Skeletal muscle tissue (tissue), 4 donors: ENCODE measurements around the gene TMED8. TPM values are rescaled to one million over a fixed set of nuclear protein-coding genes. Genes with fewer than 3 reads are reported as not detected.
"Not testable (repeated sequence)": the region's sequence is repeated elsewhere in the genome, so short reads cannot be mapped to it uniquely, and the experiment has no call there.

Experiments
- H3K27ac ChIP-seq: one replicate; pipeline ENCODE4 v1.7.0; 2013; ENCODE audit warnings: mild to moderate bottlenecking, low read depth, low read length, inconsistent platforms
- H3K27me3 ChIP-seq, 3 donors: one replicate each; pipeline ENCODE4 v1.7.0; 2013; ENCODE audit warnings: low read length in 3 of 3; ENCODE audit not compliant: control insufficient read depth in 3 of 3, insufficient read depth in 3 of 3
- H3K36me3 ChIP-seq, 3 donors: one replicate each; pipeline ENCODE4 v1.7.0; 2013; ENCODE audit warnings: low read length in 3 of 3; ENCODE audit not compliant: control insufficient read depth in 3 of 3, insufficient read depth in 3 of 3
- H3K4me1 ChIP-seq, 3 donors: one replicate each; pipeline ENCODE4 v1.7.0; 2013; ENCODE audit warnings: low read length in 3 of 3, mild to moderate bottlenecking in 3 of 3; ENCODE audit not compliant: control insufficient read depth in 3 of 3, insufficient read depth in 3 of 3
- H3K4me3 ChIP-seq, 3 donors: one replicate each; pipeline ENCODE4 v1.7.0; 2013; ENCODE audit warnings: low read length in 3 of 3
- H3K9ac ChIP-seq, 3 donors: one replicate each; pipeline ENCODE4 v1.7.0; 2013; ENCODE audit warnings: low read length in 3 of 3, mild to moderate bottlenecking in 3 of 3, moderate library complexity in 2 of 3, low read depth in 1 of 3
- H3K9me3 ChIP-seq, 3 donors: one replicate each; pipeline ENCODE4 v1.7.0; 2013; ENCODE audit warnings: low read length in 3 of 3; ENCODE audit not compliant: control insufficient read depth in 3 of 3
- total RNA-seq: library from RNA; depleted of rRNA; stranded (reverse); fragments of >200 nt; gene quantifications from one replicate; pipeline ENCODE4 v1.2.3, GENCODE V29; 2014
- donor health status: Osteomylitis.

Gene TMED8
- total RNA-seq, 1 donor from 2014 or later = 3.7 TPM

DNA sequence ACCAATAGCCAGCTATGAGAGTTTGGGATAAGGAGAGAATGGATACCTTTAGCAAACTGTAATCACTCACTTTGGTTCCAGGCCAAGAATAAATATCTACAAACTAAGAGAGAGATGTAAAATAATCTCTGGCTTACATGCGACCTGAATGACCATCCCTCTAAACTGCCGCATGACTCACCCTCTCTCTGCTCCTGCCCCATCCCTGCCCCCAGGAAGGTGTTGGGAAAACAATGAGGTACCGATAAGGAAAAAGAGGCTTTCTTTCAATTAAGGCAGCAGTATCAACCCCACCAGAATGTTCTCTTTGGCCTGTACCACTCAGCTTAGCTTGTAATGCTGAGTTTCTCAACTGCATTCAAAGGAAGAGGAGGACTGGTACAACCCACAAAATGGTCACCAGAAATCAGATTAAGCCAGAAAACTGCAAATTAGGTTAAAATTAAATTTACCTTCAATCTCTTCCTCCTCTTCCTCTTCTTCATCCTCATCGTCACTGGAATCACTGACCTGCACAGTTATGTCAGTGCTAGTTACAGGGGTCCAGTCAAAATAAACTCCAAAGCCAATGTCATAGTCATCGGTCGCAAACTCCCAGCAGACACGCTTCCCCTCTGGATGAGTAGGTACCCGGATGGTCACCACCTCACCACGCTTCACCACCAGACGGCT is 34.0 kb downstream of the TMED8 start:
- peaks cover 3 to 11% (median 3%) of the 10 kb centered on the region in 3 donors for H3K4me1 ChIP-seq
- H3K9ac ChIP-seq = no peak overlapping the region
- peaks cover 0 to 19% (median 15%) of the 10 kb centered on the region in 3 donors for H3K36me3 ChIP-seq
- no peak overlapping the region for H3K4me3 ChIP-seq
- no peaks in the 10 kb centered on the region for H3K27me3 ChIP-seq
- no peaks in the 10 kb centered on the region for H3K9me3 ChIP-seq
- H3K27ac ChIP-seq = no peak overlapping the region

- Histone ChIP-seq H3K27me3 (no peaks in the 10 kb centered on the region), H3K36me3 (peaks cover 0 to 19% (median 15%) of the 10 kb centered on the region in 3 donors), H3K9me3 (no peaks in the 10 kb centered on the region), H3K9ac (no peak overlapping the region), H3K4me3 (no peak overlapping the region), H3K4me1 (peaks cover 3 to 11% (median 3%) of the 10 kb centered on the region in 3 donors), H3K27ac (no peak overlapping the region)
Measured at GRCh38 chr14:77340389-77340788, 36.5 kb downstream of the TMED8 start.

DNA sequence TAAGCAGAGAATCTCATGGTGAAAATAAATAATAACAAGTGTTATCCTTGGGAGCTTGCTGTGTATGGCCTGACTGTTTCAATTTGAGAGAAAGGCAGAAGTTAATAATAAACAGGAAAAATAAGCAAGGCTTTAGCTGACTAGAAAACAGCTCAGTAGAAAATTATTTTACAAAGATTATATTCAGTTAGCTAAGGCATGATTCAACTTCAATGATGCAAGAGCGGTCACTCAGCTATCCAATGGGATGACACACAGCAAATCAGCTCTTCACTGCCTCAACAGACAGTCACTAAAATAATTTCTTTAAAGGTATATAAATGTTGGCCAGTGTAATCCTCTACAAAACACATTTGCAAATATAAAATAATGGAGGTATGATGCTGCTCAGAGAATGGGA is 37.5 kb downstream of the TMED8 start:
- Histone ChIP-seq H3K9ac (no peak overlapping the region), H3K9me3 (no peaks in the 10 kb centered on the region), H3K27me3 (no peaks in the 10 kb centered on the region), H3K4me1 (peaks cover 3 to 11% (median 3%) of the 10 kb centered on the region in 3 donors), H3K4me3 (no peak overlapping the region), H3K36me3 (peaks cover 0 to 19% (median 15%) of the 10 kb centered on the region in 3 donors), H3K27ac (no peak overlapping the region)

DNA sequence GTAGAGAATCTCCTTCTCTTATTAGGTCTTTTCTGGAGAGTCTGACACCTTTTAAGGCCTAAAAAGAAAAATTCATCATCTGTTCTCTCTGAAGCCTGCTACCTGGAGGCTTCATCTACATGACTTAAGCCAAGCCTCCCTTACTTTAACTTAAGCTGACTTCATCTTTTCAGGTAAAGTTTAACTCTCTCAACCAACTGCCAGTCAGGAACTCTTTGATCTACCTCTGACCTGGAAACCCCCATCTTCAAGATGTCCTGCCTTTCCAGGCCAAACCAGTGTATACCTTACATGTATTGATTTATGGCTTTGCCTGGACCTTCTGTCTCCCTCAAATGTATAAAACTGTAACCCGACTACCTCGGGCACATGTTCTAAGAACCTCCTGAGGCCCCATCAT is 38.6 kb downstream of the TMED8 start:
- Histone ChIP-seq H3K27ac (no peak overlapping the region), H3K9me3 (no peaks in the 10 kb centered on the region), H3K36me3 (peaks cover 0 to 18% (median 15%) of the 10 kb centered on the region in 3 donors), H3K4me1 (peaks cover 0 to 6% (median 3%) of the 10 kb centered on the region in 3 donors), H3K9ac (no peak overlapping the region), H3K27me3 (no peaks in the 10 kb centered on the region), H3K4me3 (no peak overlapping the region)

DNA sequence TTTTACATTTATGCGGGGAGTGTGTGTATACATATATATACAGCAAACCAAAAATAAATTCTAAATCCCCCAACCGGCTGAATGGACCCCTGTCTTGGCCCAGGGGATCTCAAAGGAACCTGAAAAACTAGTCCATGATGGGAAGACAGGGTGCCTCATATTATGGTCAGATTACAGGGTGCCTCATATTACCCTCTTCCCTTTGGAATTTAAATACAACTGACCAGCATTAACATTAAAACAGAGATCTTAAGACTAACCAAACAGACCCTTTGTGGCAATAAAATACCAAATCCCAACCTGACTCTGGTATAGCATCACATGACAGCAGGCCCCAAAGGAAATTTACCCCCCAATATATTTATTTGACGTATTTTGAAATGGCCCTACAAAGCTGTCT is 39.0 kb downstream of the TMED8 start:
- Histone ChIP-seq H3K27me3 (no peaks in the 10 kb centered on the region), H3K9me3 (no peaks in the 10 kb centered on the region), H3K36me3 (peaks cover 0 to 15% (median 14%) of the 10 kb centered on the region in 3 donors), H3K27ac (no peak overlapping the region), H3K9ac (no peak overlapping the region), H3K4me3 (no peak overlapping the region), H3K4me1 (peaks cover 0 to 2% (median 0%) of the 10 kb centered on the region in 3 donors)

DNA sequence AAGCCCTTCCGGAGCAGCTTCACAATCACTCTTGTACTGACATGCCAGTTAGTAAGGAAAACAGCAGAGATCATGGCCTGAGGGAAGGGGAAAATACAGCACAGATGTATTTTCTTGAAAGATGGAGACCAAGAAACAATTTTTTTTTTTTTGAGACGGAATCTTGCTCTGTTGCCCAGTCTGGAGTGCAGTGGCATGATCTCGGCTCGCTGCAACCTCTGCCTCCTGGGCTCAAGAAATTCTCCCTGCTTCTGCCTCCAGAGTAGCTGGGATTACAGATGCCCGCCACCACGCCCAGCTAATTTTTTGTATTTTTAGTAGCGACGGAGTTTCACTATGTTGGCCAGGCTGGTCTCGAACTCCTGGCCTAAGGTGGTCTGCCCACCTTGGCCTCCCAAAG is 39.6 kb downstream of the TMED8 start:
- not testable (repeated sequence) for H3K27ac ChIP-seq, H3K4me1 ChIP-seq, H3K27me3 ChIP-seq, H3K9ac ChIP-seq, H3K4me3 ChIP-seq, H3K9me3 ChIP-seq
- H3K36me3 ChIP-seq = peaks cover 0 to 15% (median 11%) of the 10 kb centered on the region in 3 donors

- Histone ChIP-seq H3K27me3 (no peaks in the 10 kb centered on the region), H3K4me3 (no peak overlapping the region), H3K36me3 (peaks cover 0 to 5% (median 4%) of the 10 kb centered on the region in 3 donors), H3K4me1 (no peaks in the 10 kb centered on the region), H3K27ac (no peak overlapping the region), H3K9me3 (no peaks in the 10 kb centered on the region), H3K9ac (no peak overlapping the region)
Measured at GRCh38 chr14:77335576-77335975, 41.3 kb downstream of the TMED8 start.

DNA sequence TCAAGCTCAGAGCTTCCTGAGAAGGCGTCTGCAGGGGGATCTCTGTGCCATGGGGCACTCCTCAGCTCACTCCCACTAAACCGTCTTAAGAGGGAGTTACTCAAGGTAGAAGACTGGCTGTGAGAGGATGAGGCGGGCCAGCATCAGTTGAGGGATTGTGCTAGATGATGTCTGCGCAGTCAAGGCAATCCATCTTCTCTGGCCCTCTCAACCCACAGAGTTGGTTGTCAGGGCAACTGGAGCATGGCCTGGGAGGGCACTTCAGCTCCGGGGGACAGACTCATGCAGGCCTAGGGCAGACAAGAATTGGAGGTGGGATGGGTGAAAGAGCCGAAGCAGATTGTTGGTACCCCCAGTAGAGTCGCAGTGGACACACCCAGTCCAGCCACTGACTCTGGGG is 47.0 kb downstream of the TMED8 start:
- Histone ChIP-seq H3K9ac (no peak overlapping the region), H3K4me1 (no peaks in the 10 kb centered on the region), H3K4me3 (no peak overlapping the region), H3K36me3 (peaks cover 0 to 8% (median 2%) of the 10 kb centered on the region in 3 donors), H3K9me3 (no peaks in the 10 kb centered on the region), H3K27ac (no peak overlapping the region), H3K27me3 (no peaks in the 10 kb centered on the region)

DNA sequence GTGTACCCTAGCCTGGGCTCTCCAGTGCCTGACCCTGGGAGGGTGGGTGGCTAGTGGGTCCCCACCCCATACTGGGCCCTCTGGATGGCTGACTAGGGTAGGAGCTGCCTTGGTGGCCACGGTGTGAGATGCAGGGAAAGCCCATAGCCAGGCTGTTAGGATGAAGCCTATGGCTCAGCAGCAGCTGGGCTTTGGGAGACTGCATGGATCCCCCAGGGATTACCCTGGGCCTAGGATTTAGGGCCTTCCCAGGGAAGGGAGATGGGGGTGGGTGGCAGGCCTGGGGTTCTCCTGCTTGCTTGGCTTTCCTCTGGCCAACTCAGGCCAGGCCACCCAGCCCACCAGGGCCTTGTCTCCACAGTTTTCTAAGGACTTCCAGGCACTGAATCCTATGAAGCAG is 49.8 kb downstream of the TMED8 start:
- Histone ChIP-seq H3K4me3 (no peak overlapping the region), H3K9ac (no peak overlapping the region), H3K27me3 (no peaks in the 10 kb centered on the region), H3K27ac (no peak overlapping the region), H3K4me1 (peaks cover 5 to 6% (median 5%) of the 10 kb centered on the region in 3 donors), H3K9me3 (no peaks in the 10 kb centered on the region), H3K36me3 (peaks cover 0 to 8% (median 2%) of the 10 kb centered on the region in 3 donors)

- Histone ChIP-seq H3K4me1 (peaks cover 5 to 9% (median 8%) of the 10 kb centered on the region in 3 donors), H3K36me3 (peaks cover 0 to 8% (median 2%) of the 10 kb centered on the region in 3 donors), H3K9ac (no peak overlapping the region), H3K9me3 (no peaks in the 10 kb centered on the region), H3K27ac (no peak overlapping the region), H3K27me3 (no peaks in the 10 kb centered on the region), H3K4me3 (no peak overlapping the region)
Measured at GRCh38 chr14:77325746-77326094, 51.2 kb downstream of the TMED8 start.
